Breast epithelium (tissue), 4 donors: ENCODE results near the gene ITGAE. TPM values are rescaled to one million over a fixed set of nuclear protein-coding genes. Genes with fewer than 3 reads are reported as not detected.
A peak's percentile ranks its signal among the peaks of the same experiment; 100 is the strongest.

Experiments
- DNase-seq, 2 donors: peaks; one replicate each; pipeline ENCODE4 v3.0.0-alpha.2; 2019; ENCODE audit warnings: low spot score in 2 of 2
- H3K27ac ChIP-seq, 2 donors: fragments of 200-600 bp; sonication (generic) in 1 of 2; one replicate each; pipeline ENCODE4 v1.5.1; 2016 to 2019; ENCODE audit warnings: mild to moderate bottlenecking in 1 of 2
- H3K27me3 ChIP-seq, 2 donors: fragments of 200-600 bp; sonication (generic) in 1 of 2; one replicate each; pipeline versions ENCODE4 v1.5.1 to v1.6.0; 2017 to 2019; ENCODE audit warnings: control low read depth in 1 of 2, mild to moderate bottlenecking in 1 of 2
- H3K36me3 ChIP-seq: fragments of 200-600 bp; one replicate; pipeline ENCODE4 v1.5.1; 2019
- H3K4me1 ChIP-seq, 2 donors: fragments of 200-600 bp; sonication (generic); one replicate each; pipeline ENCODE4 v1.5.1; 2016 to 2019; ENCODE audit warnings: control low read depth in 1 of 2
- H3K4me3 ChIP-seq, 3 donors: fragments of 200-600 bp; sonication (generic); 1 replicate in 2 of 3; 2 replicates in 1 of 3; pipeline ENCODE4 v1.5.1; 2016 to 2019; ENCODE audit warnings: mild to moderate bottlenecking in 3 of 3, moderate library complexity in 2 of 3
- H3K9me3 ChIP-seq, 2 donors: fragments of 200-600 bp; sonication (generic) in 1 of 2; one replicate each; pipeline ENCODE4 v1.5.1; 2016 to 2019; ENCODE audit warnings: control low read depth in 1 of 2
- CTCF ChIP-seq, 3 donors: fragments of 450-650 bp; IDR thresholded peaks; one replicate each; pipeline ENCODE4 v1.5.1; 2016 to 2017; ENCODE audit warnings: antibody characterized with exemption in 3 of 3, mild to moderate bottlenecking in 3 of 3, moderate library complexity in 3 of 3
- POLR2A ChIP-seq: fragments of 450-650 bp; IDR thresholded peaks from one replicate; pipeline ENCODE4 v1.6.1; 2016; ENCODE audit warnings: antibody characterized with exemption, mild to moderate bottlenecking, moderate library complexity
- POLR2AphosphoS5 ChIP-seq, 3 donors: sonication (generic); formaldehyde crosslinking; IDR thresholded peaks; one replicate each; pipeline ENCODE4 v1.6.1; 2017; ENCODE audit warnings: antibody characterized with exemption in 3 of 3
- intact Hi-C: fragments of 100-400 bp; cut with DNase I; formaldehyde crosslinking; loops from one replicate; pipeline ENCODE4 v1.15.1; 2023; ENCODE audit warnings: low total_unique reads
- total RNA-seq, 3 donors: library from RNA; depleted of rRNA; stranded (reverse); fragments of >200 nt; gene quantifications; one replicate each; pipeline ENCODE4 v1.1.0, GENCODE V29; 2016

Gene ITGAE
- total RNA-seq, 3 donors from 2014 or later: 26.5 to 31.2 (median 27.1) TPM

- Histone ChIP-seq H3K4me3 (no peak overlapping the region), H3K36me3 (no peaks in the 10 kb centered on the region), H3K27ac (peak overlapping the region; percentile 33 to 72), H3K27me3 (no peaks in the 10 kb centered on the region), H3K4me1 (no peaks in the 10 kb centered on the region), H3K9me3 (no peaks in the 10 kb centered on the region)
- TF ChIP-seq POLR2AphosphoS5 (IDR thresholded peaks at IDR 0.05) (no peak), POLR2A (no peak), CTCF (IDR thresholded peaks at IDR 0.05) (no peak)
- DNase-seq: no peak
- intact Hi-C loops: no loop called here
Observed at GRCh38 chr17:3803308-3803640, 2.3 kb upstream of the ITGAE start.

DNA sequence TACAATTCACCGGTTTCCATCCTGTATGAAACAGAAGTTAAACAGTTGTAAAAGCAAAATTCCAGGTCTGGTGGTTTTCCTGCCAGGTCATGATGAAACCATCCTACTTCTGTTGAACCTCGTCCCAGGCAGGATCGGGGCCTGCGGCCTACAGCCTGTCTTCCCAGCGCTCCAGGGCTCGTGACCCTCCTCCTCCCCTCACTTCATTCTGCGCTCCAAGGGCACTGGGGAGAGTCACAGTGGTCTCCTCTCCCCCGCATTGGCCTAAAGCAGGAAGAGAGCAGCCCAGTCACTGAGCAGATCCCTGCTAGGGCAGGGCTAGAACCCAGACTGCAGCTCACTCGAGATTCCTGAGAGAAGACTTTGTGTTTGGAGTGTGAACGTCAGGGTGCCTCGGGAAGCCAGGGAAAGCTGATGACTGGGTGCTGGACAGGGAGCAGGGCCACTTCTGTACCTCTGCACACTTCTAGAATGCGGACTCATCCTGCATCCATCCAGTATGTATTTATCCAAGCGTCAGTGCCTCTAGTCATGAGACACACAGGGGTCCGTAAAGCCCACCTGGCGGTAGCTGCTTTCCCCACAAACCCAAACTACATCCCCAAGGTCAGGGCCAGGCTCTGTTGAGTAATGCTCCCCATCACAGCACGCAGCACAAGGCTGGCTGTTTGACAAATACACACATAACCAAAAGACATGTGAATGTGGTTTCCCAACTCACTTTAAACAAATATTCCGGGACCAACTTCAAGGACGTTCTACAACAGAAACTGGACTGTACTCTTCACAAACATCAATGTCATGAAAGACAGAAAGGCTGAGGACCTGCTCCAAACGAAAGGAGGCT, 1.7 kb upstream of the ITGAE start:
- H3K4me3 ChIP-seq: no peak overlapping the region
- TF ChIP-seq POLR2AphosphoS5 (IDR thresholded peaks at IDR 0.05) (peak in 1 of 3 donors; percentile 55), CTCF (IDR thresholded peaks at IDR 0.05) (no peak), POLR2A (no peak)
- no peaks in the 10 kb centered on the region for H3K36me3 ChIP-seq
- peak overlapping the region; percentile 73 to 92 for H3K27ac ChIP-seq
- H3K4me1 ChIP-seq: no peaks in the 10 kb centered on the region
- no peaks in the 10 kb centered on the region for H3K9me3 ChIP-seq
- DNase-seq: peak in 1 of 2 donors; percentile 29
- intact Hi-C loops: no loop called here
- no peaks in the 10 kb centered on the region for H3K27me3 ChIP-seq

DNA sequence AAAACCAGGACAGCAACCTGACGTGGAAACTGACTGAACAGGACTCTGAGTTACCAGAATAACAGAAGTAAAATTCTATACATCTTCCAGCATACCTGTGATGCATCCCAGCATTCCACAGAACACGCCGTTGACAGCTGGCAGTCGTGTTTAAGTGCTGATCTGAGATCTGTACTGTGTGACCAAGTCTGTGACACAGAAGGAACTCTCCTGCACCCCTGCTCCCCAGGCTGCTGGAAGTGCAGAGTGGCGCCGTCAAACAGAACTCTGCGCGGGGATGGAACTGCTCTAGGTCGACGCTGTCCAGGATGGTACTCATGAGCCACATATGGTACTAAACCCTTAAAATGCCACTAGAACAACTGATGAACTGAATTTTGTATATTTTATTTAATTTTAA, 804 bp upstream of the ITGAE start:
- H3K4me3 ChIP-seq: no peak overlapping the region
- H3K27me3 ChIP-seq: no peaks in the 10 kb centered on the region
- DNase-seq: no peak
- no peaks in the 10 kb centered on the region for H3K4me1 ChIP-seq
- no peaks in the 10 kb centered on the region for H3K9me3 ChIP-seq
- H3K27ac ChIP-seq: peak overlapping the region; percentile 69 to 73
- no peak for TF ChIP-seq POLR2A
- no peak for TF ChIP-seq CTCF (IDR thresholded peaks at IDR 0.05)
- intact Hi-C loops: no loop called here
- H3K36me3 ChIP-seq: no peaks in the 10 kb centered on the region

GRCh38 chr17:3801347-3801746, 359 bp upstream of the ITGAE start:
- no peak for DNase-seq
- no peaks in the 10 kb centered on the region for H3K4me1 ChIP-seq
- H3K36me3 ChIP-seq: no peaks in the 10 kb centered on the region
- H3K27ac ChIP-seq: peak overlapping the region in 1 of 2 donors; percentile 69
- no peak for TF ChIP-seq POLR2A
- TF ChIP-seq POLR2AphosphoS5 (IDR thresholded peaks at IDR 0.05): no peak
- TF ChIP-seq CTCF (IDR thresholded peaks at IDR 0.05): no peak
- H3K27me3 ChIP-seq: no peaks in the 10 kb centered on the region
- intact Hi-C loops: no loop called here
- no peaks in the 10 kb centered on the region for H3K9me3 ChIP-seq
- no peak overlapping the region for H3K4me3 ChIP-seq

DNA sequence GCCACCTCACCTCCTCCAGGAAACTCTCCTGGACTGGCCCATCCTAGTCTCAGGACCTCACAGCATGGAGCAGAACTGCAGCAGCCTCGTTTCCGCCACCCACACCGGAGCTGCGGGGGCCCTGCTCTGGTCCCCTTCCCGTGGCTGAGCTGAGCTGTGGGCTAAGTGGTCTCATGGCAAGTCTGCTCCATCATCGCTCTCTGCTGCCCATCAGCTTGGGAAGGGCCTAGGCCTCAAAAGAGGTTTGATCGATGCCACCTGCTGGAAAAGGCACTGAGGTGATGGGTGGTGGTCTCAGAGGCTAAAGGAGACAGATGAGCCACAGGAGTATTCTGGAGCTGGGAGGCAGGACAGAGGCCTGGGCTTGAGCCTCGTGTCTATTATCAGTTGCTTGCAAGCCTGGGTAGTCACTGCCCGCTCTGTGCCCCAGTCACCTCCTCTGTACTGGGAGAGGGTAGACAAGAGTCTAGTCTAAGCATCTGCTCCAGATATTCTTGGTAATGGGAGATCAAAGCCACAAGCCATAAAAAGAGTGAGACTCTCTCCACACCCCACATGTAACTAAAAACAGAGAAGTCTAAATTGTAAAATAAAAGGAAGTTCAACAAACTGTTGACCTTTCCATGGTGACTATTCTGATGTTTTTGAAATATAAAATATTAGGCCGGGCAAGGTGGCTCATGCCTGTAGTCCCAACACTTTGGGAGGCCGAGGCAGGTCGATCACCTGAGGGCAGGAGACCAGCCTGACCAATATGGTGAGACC, 1.6 kb downstream of the ITGAE start:
- Histone ChIP-seq H3K4me1 (no peaks in the 10 kb centered on the region), H3K9me3 (no peaks in the 10 kb centered on the region), H3K36me3 (no peaks in the 10 kb centered on the region), H3K27me3 (no peaks in the 10 kb centered on the region), H3K27ac (no peak overlapping the region), H3K4me3 (no peak overlapping the region)
- intact Hi-C loops: no loop called here
- DNase-seq: no peak
- TF ChIP-seq POLR2AphosphoS5 (IDR thresholded peaks at IDR 0.05) (no peak), CTCF (IDR thresholded peaks at IDR 0.05) (no peak), POLR2A (no peak)
